DOHH2 (cell line): Measurements from ENCODE around the gene GAPDHS.
A peak's percentile ranks its signal among the peaks of the same experiment; 100 is the strongest.

ENCODE experiments used
- H3F3A ChIP-seq: fragments of 200-600 bp; sonication (generic), shearing (Covaris generic); 2 replicates; pipeline ENCODE4 v1.6.0; 2016; ENCODE audit warnings: antibody characterized with exemption, mild to moderate bottlenecking; ENCODE audit not compliant: control insufficient read depth, insufficient read depth
- H3K27ac ChIP-seq: fragments of 200-600 bp; sonication (generic); 2 replicates; pipeline ENCODE4 v1.5.1; 2014; ENCODE audit warnings: low read depth, mild to moderate bottlenecking, low read length, moderate library complexity
- H3K27me3 ChIP-seq: fragments of 200-600 bp; sonication (generic); 2 replicates; pipeline ENCODE4 v1.6.1; 2014; ENCODE audit warnings: mild to moderate bottlenecking, low read length, mixed read lengths; ENCODE audit not compliant: control insufficient read depth
- H3K36me3 ChIP-seq: fragments of 200-600 bp; sonication (generic); 2 replicates; pipeline ENCODE4 v1.6.1; 2014; ENCODE audit warnings: mild to moderate bottlenecking, low read length, moderate library complexity, mixed read lengths; ENCODE audit not compliant: control insufficient read depth
- H3K4me1 ChIP-seq: fragments of 200-600 bp; sonication (generic); 2 replicates; pipeline ENCODE4 v1.6.1; 2014; ENCODE audit warnings: mild to moderate bottlenecking, low read length, mixed read lengths; ENCODE audit not compliant: control insufficient read depth
- H3K4me2 ChIP-seq: fragments of 200-600 bp; sonication (generic); 2 replicates; pipeline ENCODE4 v1.6.0; 2014; ENCODE audit warnings: mild to moderate bottlenecking, low read length, moderate library complexity
- H3K4me3 ChIP-seq: fragments of 200-600 bp; sonication (generic); 2 replicates; pipeline ENCODE4 v1.5.1; 2014; ENCODE audit warnings: mild to moderate bottlenecking, low read length, mixed read lengths
- H3K79me2 ChIP-seq: fragments of 200-600 bp; sonication (generic); 2 replicates; pipeline ENCODE4 v1.6.1; 2014; ENCODE audit warnings: mild to moderate bottlenecking, low read length, mixed read lengths; ENCODE audit not compliant: control insufficient read depth
- H3K9me2 ChIP-seq: fragments of 200-600 bp; sonication (generic); replicated peaks from 2 replicates; pipeline ENCODE4 v1.6.1; 2014; ENCODE audit warnings: mild to moderate bottlenecking, low read length, mixed read lengths; ENCODE audit not compliant: control insufficient read depth
- H3K9me3 ChIP-seq: fragments of 200-600 bp; sonication (generic); 2 replicates; pipeline ENCODE4 v1.6.1; 2014; ENCODE audit warnings: antibody characterized with exemption, low read length, mixed read lengths; ENCODE audit not compliant: control insufficient read depth, insufficient read depth
- H4K20me1 ChIP-seq: fragments of 200-600 bp; sonication (generic); 2 replicates; pipeline ENCODE4 v1.6.0; 2014; ENCODE audit warnings: low read depth, mild to moderate bottlenecking, antibody characterized with exemption, low read length, moderate library complexity; ENCODE audit not compliant: control insufficient read depth, insufficient read depth
- CTCF ChIP-seq: fragments of 200-600 bp; sonication (generic); IDR thresholded peaks from one replicate; pipeline ENCODE4 v1.5.1; 2014; ENCODE audit warnings: antibody characterized with exemption, mild to moderate bottlenecking, low read depth, low read length; ENCODE audit not compliant: poor library complexity, severe bottlenecking
- EZH2phosphoT487 ChIP-seq: fragments of 200-600 bp; sonication (generic); IDR thresholded peaks from 2 replicates; pipeline ENCODE4 v1.6.1; 2017; ENCODE audit warnings: borderline replicate concordance, mild to moderate bottlenecking, antibody characterized with exemption, low read length, moderate library complexity, mixed read lengths

Gene GAPDHS

GRCh38 chr19:35558400-35559280 lies 25.4 kb downstream of the GAPDHS start:
- Histone ChIP-seq H3K4me1 (peaks cover 11% of the 10 kb centered on the region), H3K27me3 (peaks cover 17% of the 10 kb centered on the region), H3K4me2 (peak overlapping the region; percentile 21), H3K27ac (no peak overlapping the region), H3F3A (no peaks in the 10 kb centered on the region), H3K9me3 (no peaks in the 10 kb centered on the region), H3K9me2 (no peaks in the 10 kb centered on the region), H3K4me3 (no peak overlapping the region), H3K36me3 (no peaks in the 10 kb centered on the region), H3K79me2 (no peaks in the 10 kb centered on the region), H4K20me1 (no peaks in the 10 kb centered on the region; the same call in 1 of the 2 replicates)
- TF ChIP-seq CTCF (no peak), EZH2phosphoT487 (no peak)

DNA sequence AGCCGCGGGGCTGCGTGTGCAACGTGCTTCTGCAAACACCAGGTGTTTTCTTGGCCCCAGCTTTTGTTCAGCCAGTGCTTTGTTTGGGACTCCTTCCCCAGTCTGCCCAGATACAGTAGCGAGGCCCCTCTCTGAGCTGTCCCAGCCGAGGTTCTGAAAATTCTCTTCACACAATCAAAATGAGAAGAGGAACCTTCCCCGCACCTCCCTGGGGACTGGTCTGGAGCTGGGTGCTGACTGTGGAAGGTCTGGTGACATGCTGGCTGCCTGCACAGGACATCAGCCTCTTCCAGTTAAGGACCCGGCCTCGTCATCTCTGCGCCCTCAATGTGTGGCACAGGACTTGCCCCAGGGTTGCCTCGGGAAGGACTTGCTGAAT lies 26.0 kb downstream of the GAPDHS start:
- no peaks in the 10 kb centered on the region for H3K36me3 ChIP-seq
- H3F3A ChIP-seq: no peaks in the 10 kb centered on the region
- no peaks in the 10 kb centered on the region; the same call in 1 of the 2 replicates for H4K20me1 ChIP-seq
- no peak overlapping the region for H3K27ac ChIP-seq
- peaks cover 17% of the 10 kb centered on the region for H3K27me3 ChIP-seq
- H3K9me2 ChIP-seq: no peaks in the 10 kb centered on the region
- H3K4me1 ChIP-seq: peaks cover 11% of the 10 kb centered on the region
- H3K9me3 ChIP-seq: no peaks in the 10 kb centered on the region
- TF ChIP-seq CTCF (no peak), EZH2phosphoT487 (no peak)
- peak overlapping the region; percentile 21 for H3K4me2 ChIP-seq
- no peak overlapping the region for H3K4me3 ChIP-seq
- no peaks in the 10 kb centered on the region for H3K79me2 ChIP-seq

DNA sequence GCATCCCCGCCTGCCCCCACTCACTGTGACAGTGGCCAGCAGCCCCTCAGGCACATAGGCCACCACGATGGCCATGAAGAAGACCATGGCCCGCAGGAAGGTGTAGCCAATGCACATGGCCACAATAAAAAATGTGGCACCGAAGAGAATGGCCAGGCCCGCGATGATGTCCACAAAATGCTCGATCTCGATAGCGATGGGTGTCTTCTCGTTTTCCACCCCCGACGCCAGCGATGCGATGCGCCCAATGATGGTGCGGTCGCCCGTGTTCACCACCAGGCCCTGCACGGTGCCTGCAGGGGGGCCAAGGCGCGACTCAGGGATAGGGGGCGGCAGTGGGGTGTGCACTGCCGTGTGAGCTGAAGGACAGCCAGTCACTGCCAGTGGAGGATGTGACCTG lies 26.5 kb downstream of the GAPDHS start:
- Histone ChIP-seq H3K9me2 (no peaks in the 10 kb centered on the region), H3F3A (no peaks in the 10 kb centered on the region), H3K4me2 (no peak overlapping the region), H3K4me3 (no peak overlapping the region), H3K79me2 (no peaks in the 10 kb centered on the region), H3K9me3 (no peaks in the 10 kb centered on the region), H3K27me3 (peaks cover 19% of the 10 kb centered on the region), H3K36me3 (no peaks in the 10 kb centered on the region), H4K20me1 (no peaks in the 10 kb centered on the region; the same call in 1 of the 2 replicates), H3K4me1 (peaks cover 11% of the 10 kb centered on the region), H3K27ac (no peak overlapping the region)
- TF ChIP-seq EZH2phosphoT487: no peak
- TF ChIP-seq CTCF: peak; percentile 9
